H1 (cell line): ENCODE results near the gene MAPT. TPM values are rescaled to one million over a fixed set of nuclear protein-coding genes. Genes with fewer than 3 reads are reported as not detected.

Experiments
- CTCF ChIA-PET: fragments of 300-600 bp; sonication (Branson Sonifier 250); formaldehyde crosslinking; loops from one replicate; lab custom pipeline; 2021; ENCODE audit not compliant: partially characterized antibody; lab: Charles Lee
- POLR2A ChIA-PET: fragments of 300-600 bp; sonication (Branson Sonifier 250); formaldehyde crosslinking; loops from one replicate; lab custom pipeline; 2021; ENCODE audit warnings: inconsistent platforms; ENCODE audit not compliant: partially characterized antibody; lab: Charles Lee
- DNase-seq, 2 experiments: peaks; one replicate each; pipeline versions ENCODE4 v3.0.0 to v3.0.0-alpha.2; 2010 to 2022; ENCODE audit warnings: low spot score in 2 of 2, low read depth in 1 of 2, mixed read lengths in 1 of 2
- FAIRE-seq: peaks from 2 replicates; lab custom pipeline; 2011; peaks lifted over from hg19 to GRCh38; lab: Jason Lieb, UNC
- H2AFZ ChIP-seq: 2 replicates; pipeline ENCODE4 v1.8.1; 2012; ENCODE audit warnings: low read length, inconsistent platforms
- H2AK5ac ChIP-seq: 2 replicates; pipeline ENCODE4 v1.6.1; 2013; ENCODE audit warnings: low read depth, low read length
- H2BK120ac ChIP-seq: replicated peaks from 2 replicates; pipeline ENCODE3; 2013; ENCODE audit warnings: low read depth, low read length, inconsistent platforms
- H2BK12ac ChIP-seq: 2 replicates; pipeline ENCODE4 v1.6.1; 2013; ENCODE audit warnings: low read depth, low read length
- H2BK15ac ChIP-seq: 2 replicates; pipeline ENCODE4 v1.6.1; 2013; ENCODE audit warnings: low read length
- H2BK20ac ChIP-seq: 2 replicates; pipeline ENCODE4 v1.6.1; 2013; ENCODE audit warnings: low read length
- H2BK5ac ChIP-seq: 2 replicates; pipeline ENCODE4 v1.6.1; 2013; ENCODE audit warnings: low read depth, low read length
- H3K14ac ChIP-seq: 2 replicates; pipeline ENCODE4 v1.6.1; 2013; ENCODE audit warnings: inconsistent platforms; ENCODE audit not compliant: insufficient read length
- H3K18ac ChIP-seq: 2 replicates; pipeline ENCODE4 v1.6.1; 2013; ENCODE audit warnings: low read length; ENCODE audit errors: extremely low read depth
- H3K23ac ChIP-seq: 2 replicates; pipeline ENCODE4 v1.6.1; 2013; ENCODE audit warnings: inconsistent platforms; ENCODE audit not compliant: insufficient read length
- H3K23me2 ChIP-seq: 2 replicates; pipeline ENCODE4 v1.6.1; 2013; ENCODE audit warnings: low read depth, low read length
- H3K27ac ChIP-seq: 2 replicates; pipeline ENCODE4 v1.6.1; 2011; ENCODE audit warnings: low read depth, low read length, inconsistent platforms
- H3K27me3 ChIP-seq, 4 experiments: replicated peaks in 1 of 4; 1 replicate in 1 of 4; 2 replicates in 3 of 4; pipeline versions ENCODE4 v1.6.1 to v1.8.1; 2011 to 2013; ENCODE audit warnings: low read length in 3 of 4, mild to moderate bottlenecking in 3 of 4, inconsistent platforms in 2 of 4, mixed read lengths in 2 of 4, moderate library complexity in 1 of 4; ENCODE audit not compliant: control insufficient read depth in 3 of 4, insufficient read depth in 3 of 4; ENCODE audit errors: extremely low read depth in 1 of 4
- H3K36me3 ChIP-seq, 4 experiments: 2 replicates each; pipeline versions ENCODE4 v1.6.1 to v1.8.1; 2011 to 2013; ENCODE audit warnings: mild to moderate bottlenecking in 4 of 4, low read length in 3 of 4, moderate library complexity in 2 of 4, control low read depth in 1 of 4, inconsistent platforms in 1 of 4; ENCODE audit not compliant: insufficient read depth in 4 of 4, control insufficient read depth in 2 of 4
- H3K4ac ChIP-seq: replicated peaks from 2 replicates; pipeline ENCODE3; 2013; ENCODE audit warnings: low read length, low read depth, mixed read lengths, inconsistent platforms; ENCODE audit not compliant: insufficient read length
- H3K4me1 ChIP-seq, 4 experiments: replicated peaks in 1 of 4; 1 replicate in 1 of 4; 2 replicates in 3 of 4; pipeline versions ENCODE4 v1.6.1 to v1.8.1; 2011 to 2013; ENCODE audit warnings: low read length in 3 of 4, inconsistent platforms in 2 of 4, mixed read lengths in 1 of 4; ENCODE audit not compliant: insufficient read depth in 4 of 4, control insufficient read depth in 3 of 4
- H3K4me2 ChIP-seq, 2 experiments: 2 replicates each; pipeline versions ENCODE4 v1.6.1 to v1.8.1; 2011 to 2013; ENCODE audit warnings: low read depth in 2 of 2, low read length in 2 of 2, control low read depth in 1 of 2, inconsistent platforms in 1 of 2, mild to moderate bottlenecking in 1 of 2; ENCODE audit not compliant: insufficient read depth in 1 of 2
- H3K4me3 ChIP-seq, 4 experiments: fragments of 200-600, 300-600 bp in 1 of 4; sonication (generic), shearing (Covaris generic), sonication (Bioruptor Twin) in 1 of 4; 2 replicates each; pipeline versions ENCODE4 v1.5.1 to v1.8.1; 2011 to 2016; ENCODE audit warnings: low read length in 4 of 4, low read depth in 3 of 4, control low read depth in 2 of 4, inconsistent platforms in 2 of 4, mild to moderate bottlenecking in 2 of 4, mixed read lengths in 1 of 4, moderate library complexity in 1 of 4; ENCODE audit not compliant: insufficient read depth in 2 of 4; ENCODE audit errors: extremely low read depth in 1 of 4
- H3K56ac ChIP-seq: replicated peaks from 2 replicates; pipeline ENCODE3; 2013; ENCODE audit warnings: low read depth, mild to moderate bottlenecking, mixed read lengths, low read length, inconsistent platforms; ENCODE audit not compliant: insufficient read length
- H3K79me1 ChIP-seq: 2 replicates; pipeline ENCODE4 v1.6.1; 2013; ENCODE audit warnings: low read depth, low read length, control low read depth
- H3K79me2 ChIP-seq, 2 experiments: 2 replicates each; pipeline versions ENCODE4 v1.6.1 to v1.8.1; 2012 to 2013; ENCODE audit warnings: low read length in 2 of 2, mild to moderate bottlenecking in 2 of 2, inconsistent platforms in 1 of 2; ENCODE audit not compliant: insufficient read depth in 2 of 2, control insufficient read depth in 1 of 2
- H3K9ac ChIP-seq, 4 experiments: replicated peaks in 1 of 4; 1 replicate in 1 of 4; 2 replicates in 3 of 4; pipeline versions ENCODE4 v1.6.1 to v1.8.1; 2011 to 2013; ENCODE audit warnings: low read depth in 3 of 4, low read length in 3 of 4, control low read depth in 2 of 4, mild to moderate bottlenecking in 2 of 4, moderate library complexity in 2 of 4, inconsistent platforms in 1 of 4; ENCODE audit errors: extremely low read depth in 1 of 4
- H3K9me3 ChIP-seq, 2 experiments: 2 replicates each; pipeline versions ENCODE4 v1.6.1 to v1.8.1; 2012 to 2013; ENCODE audit warnings: mild to moderate bottlenecking in 2 of 2, moderate library complexity in 2 of 2, control low read depth in 1 of 2, inconsistent platforms in 1 of 2, low read depth in 1 of 2, low read length in 1 of 2, mixed read lengths in 1 of 2; ENCODE audit not compliant: insufficient read depth in 2 of 2
- H4K20me1 ChIP-seq, 2 experiments: replicated peaks in 1 of 2; 2 replicates each; pipeline versions ENCODE3 to v1.8.1; 2011 to 2013; ENCODE audit warnings: inconsistent platforms in 2 of 2, low read length in 2 of 2, mild to moderate bottlenecking in 1 of 2; ENCODE audit not compliant: insufficient read depth in 2 of 2, control insufficient read depth in 1 of 2
- H4K5ac ChIP-seq: 2 replicates; pipeline ENCODE4 v1.6.1; 2013; ENCODE audit warnings: low read length, low read depth, mixed read lengths, inconsistent platforms; ENCODE audit not compliant: insufficient read length
- H4K8ac ChIP-seq: 2 replicates; pipeline ENCODE4 v1.8.0; 2013; ENCODE audit warnings: mild to moderate bottlenecking, moderate library complexity, low read length, inconsistent platforms; ENCODE audit not compliant: insufficient read depth; ENCODE audit errors: extremely low read depth
- H4K91ac ChIP-seq: replicated peaks from 2 replicates; pipeline ENCODE3; 2013; ENCODE audit warnings: low read length, mixed read lengths, inconsistent platforms; ENCODE audit not compliant: insufficient read length
- ATF2 ChIP-seq: IDR thresholded peaks from 2 replicates; pipeline ENCODE4 v1.6.1; 2012; ENCODE audit warnings: low read length, inconsistent platforms
- BCL11A ChIP-seq, 2 experiments: IDR thresholded peaks; one replicate each; pipeline ENCODE4 v1.6.1; 2011; ENCODE audit warnings: low read depth in 2 of 2, low read length in 2 of 2, mild to moderate bottlenecking in 2 of 2
- CEBPB ChIP-seq: IDR thresholded peaks from 2 replicates; pipeline ENCODE4 v1.6.1; 2012; ENCODE audit warnings: low read depth, low read length
- EGR1 ChIP-seq: IDR thresholded peaks from 2 replicates; pipeline ENCODE4 v1.6.1; 2011; ENCODE audit warnings: low read depth, low read length, borderline replicate concordance
- GTF2F1 ChIP-seq: IDR thresholded peaks from 2 replicates; pipeline ENCODE4 v1.6.1; 2012; ENCODE audit warnings: low read depth, low read length, improper control_type of control experiment, borderline replicate concordance
- JUND ChIP-seq: IDR thresholded peaks from 2 replicates; pipeline ENCODE4 v1.6.1; 2011; ENCODE audit warnings: mild to moderate bottlenecking, improper control_type of control experiment, low read length
- MAFK ChIP-seq: IDR thresholded peaks from 2 replicates; pipeline ENCODE4 v1.6.1; 2012; ENCODE audit warnings: low read depth, mild to moderate bottlenecking, improper control_type of control experiment, low read length
- MAX ChIP-seq: IDR thresholded peaks from 2 replicates; pipeline ENCODE4 v1.6.1; 2012; ENCODE audit warnings: inconsistent platforms
- RNF2 ChIP-seq: fragments of 200-900, 300-1000 bp; sonication (generic); IDR thresholded peaks from 2 replicates; pipeline ENCODE4 v1.7.1; 2016; ENCODE audit warnings: borderline replicate concordance, low read depth, mild to moderate bottlenecking, antibody characterized with exemption, low read length; ENCODE audit not compliant: poor library complexity, severe bottlenecking; ENCODE audit errors: missing control alignments
- SP2 ChIP-seq: IDR thresholded peaks from 2 replicates; pipeline ENCODE4 v1.6.1; 2012; ENCODE audit warnings: mild to moderate bottlenecking, low read length, inconsistent platforms
- YY1 ChIP-seq: IDR thresholded peaks from 2 replicates; pipeline ENCODE4 v1.6.1; 2011; ENCODE audit warnings: low read depth, mild to moderate bottlenecking, low read length
- WGBS, 2 experiments: shearing (Covaris generic) in 1 of 2; methylation state at CpG; one replicate each; pipeline versions ENCODE4 v1.1.6 to v1.1.7; 2013 to 2015; ENCODE audit warnings: low lambda C conversion rate in 2 of 2, mixed read lengths in 2 of 2, inconsistent platforms in 1 of 2, low coverage in 1 of 2, missing lambda C conversion rate in 1 of 2; ENCODE audit not compliant: insufficient replicate concordance in 2 of 2, insufficient coverage in 1 of 2, insufficient read length in 1 of 2; ENCODE audit errors: extremely low coverage in 1 of 2, missing lambda C conversion rate in 1 of 2; 5-methylcytosine and 5-hydroxymethylcytosine counted together
- polyA plus RNA-seq, 7 experiments: library from polyadenylated mRNA; depleted of rRNA in 3 of 7; stranded (reverse) in 5 of 7; unstranded in 2 of 7; fragments of >200 nt in 5 of 7; fragments of 200-250 nt in 2 of 7; gene quantifications; 1 replicate in 5 of 7; 2 replicates in 1 of 7; 4 replicates in 1 of 7; pipeline versions ENCODE4 v1.2.1 to v1.2.3, GENCODE V29; 2011 to 2013; ENCODE audit warnings: missing spikeins in 2 of 7, mixed read lengths in 2 of 7
- total RNA-seq: library from RNA; stranded (reverse); fragmentation: NEBNext Ultra II Directional; extraction: Animal tissue kit (Norgen Biotek cat#: 25700); gene quantifications from 2 replicates; pipeline ENCODE4 v1.2.1, GENCODE V29; 2021

Gene MAPT
- total and polyA plus RNA-seq, 2 of the 8 experiments (the other 6 are each of a cell fraction or from before 2014, with no cell fraction given): 0.54 to 1.7 TPM

GRCh38 chr17:46028981-46029565 lies 134.7 kb downstream of the MAPT start:
- no peak for DNase-seq
- Histone ChIP-seq H3K14ac (no peak overlapping the region), H3K23me2 (no peaks in the 10 kb centered on the region), H3K23ac (no peak overlapping the region), H4K5ac (no peak overlapping the region), H2BK12ac (no peak overlapping the region), H3K36me3 (peaks cover 29 to 47% (median 35%) of the 10 kb centered on the region in 4 experiments), H3K4me2 (no peak overlapping the region), H3K9me3 (no peaks in the 10 kb centered on the region), H2AK5ac (no peak overlapping the region), H3K4ac (no peak overlapping the region), H3K18ac (no peak overlapping the region), H4K20me1 (peaks cover 1 to 5% of the 10 kb centered on the region in 2 experiments), H3K4me3 (no peak overlapping the region), H4K91ac (no peak overlapping the region), H4K8ac (no peak overlapping the region), H3K9ac (no peak overlapping the region), H2AFZ (no peak overlapping the region), H3K56ac (no peak overlapping the region), H2BK15ac (no peak overlapping the region), H3K27ac (no peak overlapping the region), H3K27me3 (no peaks in the 10 kb centered on the region), H2BK5ac (no peak overlapping the region), H3K4me1 (peaks cover 3 to 19% (median 6%) of the 10 kb centered on the region in 4 experiments), H2BK120ac (no peak overlapping the region), H2BK20ac (no peak overlapping the region), H3K79me2 (no peaks in the 10 kb centered on the region), H3K79me1 (peaks cover 3% of the 10 kb centered on the region; the same call in 1 of the 2 replicates)
- no peak for FAIRE-seq
- ChIA-PET CTCF (interaction anchor here (0.7 to 3.4 kb wide), 6 partner anchors 10 to 158 kb away, joined by 3 to 11 read pairs (median 6); partner anchors contain the start of gene STH), POLR2A (interaction anchor here (0.6 to 4.1 kb wide), 3 partner anchors 11 to 122 kb away, joined by 3 to 16 read pairs (median 4); no protein-coding TSS in a partner anchor)
- 77% methylated on average over 4 of the region's 4 CpGs; no CpG with 5 or more reads in 1 of the 2 experiments for WGBS, 2 experiments
- TF ChIP-seq ATF2 (no peak), CEBPB (no peak), MAFK (no peak), EGR1 (no peak), YY1 (no peak), RNF2 (no peak), BCL11A (IDR thresholded peaks at IDR 0.05; ENCODE audit: low read depth in 2 of 2, low read length in 2 of 2) (no peak), JUND (no peak), SP2 (no peak), GTF2F1 (no peak), MAX (no peak)
